GM03348 (cell line): Measurements from ENCODE around the gene TMTC2.
"Not testable (repeated sequence)": the region's sequence is repeated elsewhere in the genome, so short reads cannot be mapped to it uniquely, and the experiment has no call there.

Experiments used
- DNase-seq: peaks from one replicate; pipeline ENCODE4 v3.0.0; 2012; ENCODE audit warnings: low spot score

The TMTC2 gene

DNA sequence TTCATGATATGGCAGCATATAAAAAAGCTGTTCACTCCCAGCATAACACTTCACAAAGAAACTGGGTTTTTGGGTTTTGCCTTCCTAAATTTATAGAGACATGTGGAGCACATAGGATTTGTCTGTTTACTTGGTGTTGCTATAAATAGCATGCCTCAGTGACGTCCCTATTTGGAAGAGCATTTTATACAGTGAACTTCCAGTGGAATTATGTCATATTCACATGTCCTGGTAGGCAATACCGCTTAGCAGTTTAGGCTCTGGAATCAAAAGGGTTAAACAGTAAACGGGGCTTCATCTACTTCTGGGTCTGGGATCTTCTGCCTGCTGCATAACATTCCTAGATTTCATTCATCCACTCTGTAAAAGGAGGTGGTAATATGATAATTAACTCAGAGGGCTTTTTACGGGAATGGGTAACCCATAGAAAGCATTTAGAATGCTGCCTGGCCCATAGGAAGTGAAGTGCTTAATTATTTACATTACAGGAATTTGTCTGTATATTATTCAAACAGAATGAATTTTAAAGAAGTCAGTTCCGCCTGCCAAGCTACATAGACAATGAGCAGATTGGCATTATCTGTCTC lies 396.1 kb downstream of the TMTC2 start:
- no peak for DNase-seq

- DNase-seq = no peak
Measured at GRCh38 chr12:83083616-83084015, 396.9 kb downstream of the TMTC2 start.

DNA sequence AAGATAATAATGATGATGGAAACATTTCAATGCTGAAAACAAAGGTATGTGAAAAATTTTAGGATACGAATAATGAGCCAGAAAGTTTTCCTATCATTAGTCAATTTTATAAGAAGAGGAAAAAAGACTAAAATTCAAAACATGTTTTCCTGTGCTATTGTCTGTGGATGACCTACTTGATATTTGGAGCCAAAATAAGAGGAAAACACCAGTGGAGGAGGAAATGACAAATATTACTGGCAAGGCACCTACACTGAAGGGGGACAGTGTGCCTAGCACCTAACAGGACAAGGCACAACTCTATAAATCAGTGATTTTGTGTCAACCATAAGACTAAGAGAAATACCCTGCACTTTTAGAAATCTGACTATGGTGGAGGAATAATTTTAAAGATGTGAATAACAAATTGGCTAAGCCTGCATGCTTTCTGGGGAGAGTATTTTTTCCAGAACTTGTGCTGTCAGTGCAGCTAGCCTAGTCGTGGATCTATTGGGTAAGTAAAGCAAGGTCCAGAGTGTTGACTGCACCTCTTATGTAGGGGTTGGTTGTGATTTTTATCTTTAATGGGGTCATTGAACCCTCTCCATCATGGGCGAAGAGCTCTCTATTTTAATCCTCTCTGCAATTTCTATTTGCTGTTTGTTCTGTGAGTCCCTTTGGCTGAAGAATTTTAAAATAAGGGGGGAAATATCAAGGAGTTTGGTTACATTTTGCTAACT lies 398.0 kb downstream of the TMTC2 start:
- DNase-seq = no peak

DNA sequence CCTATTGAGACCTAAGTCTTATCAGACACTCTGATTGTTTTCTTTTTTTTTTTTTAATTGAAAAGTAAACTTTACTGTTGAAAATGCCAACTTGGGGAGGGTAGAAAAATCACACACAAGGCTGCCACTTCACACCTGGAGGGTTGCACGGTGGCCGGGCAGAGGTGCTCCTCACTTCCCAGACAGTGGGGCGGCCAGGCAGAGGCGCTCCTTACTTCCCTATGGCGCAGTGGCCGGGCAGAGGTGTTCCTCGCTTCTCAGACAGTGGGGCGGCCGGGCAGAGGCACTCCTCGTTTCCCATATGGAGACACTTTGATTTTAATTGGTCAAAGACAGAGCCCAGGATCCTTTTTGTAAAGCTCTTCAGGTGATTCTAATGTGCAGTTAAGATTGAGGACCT lies 399.3 kb downstream of the TMTC2 start:
- DNase-seq = no peak

DNA sequence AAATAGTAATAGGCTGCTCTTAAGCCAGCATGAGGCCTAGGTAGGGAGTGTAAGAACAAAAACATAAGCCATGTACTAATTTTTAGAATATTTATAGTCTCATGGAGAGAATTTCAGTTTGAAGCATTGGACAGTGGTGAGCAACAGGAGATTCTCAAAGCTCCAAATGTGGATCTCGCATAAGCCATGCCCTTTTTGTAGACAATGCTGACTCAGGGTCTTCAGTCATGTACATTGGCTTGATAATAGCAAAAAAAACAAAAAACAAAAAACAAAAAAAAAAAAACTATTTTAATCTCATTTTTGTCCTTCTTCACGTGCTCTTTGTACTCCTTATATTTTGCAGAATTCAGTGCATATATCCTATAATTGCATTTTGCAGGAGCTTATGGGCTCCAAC lies 402.9 kb downstream of the TMTC2 start:
- DNase-seq = no peak

GRCh38 chr12:83092129-83092528 lies 405.4 kb downstream of the TMTC2 start:
- DNase-seq = no peak

GRCh38 chr12:83092606-83093005 lies 405.9 kb downstream of the TMTC2 start:
- DNase-seq = no peak

- DNase-seq = no peak
Measured at GRCh38 chr12:83093426-83093825, 406.7 kb downstream of the TMTC2 start.

DNA sequence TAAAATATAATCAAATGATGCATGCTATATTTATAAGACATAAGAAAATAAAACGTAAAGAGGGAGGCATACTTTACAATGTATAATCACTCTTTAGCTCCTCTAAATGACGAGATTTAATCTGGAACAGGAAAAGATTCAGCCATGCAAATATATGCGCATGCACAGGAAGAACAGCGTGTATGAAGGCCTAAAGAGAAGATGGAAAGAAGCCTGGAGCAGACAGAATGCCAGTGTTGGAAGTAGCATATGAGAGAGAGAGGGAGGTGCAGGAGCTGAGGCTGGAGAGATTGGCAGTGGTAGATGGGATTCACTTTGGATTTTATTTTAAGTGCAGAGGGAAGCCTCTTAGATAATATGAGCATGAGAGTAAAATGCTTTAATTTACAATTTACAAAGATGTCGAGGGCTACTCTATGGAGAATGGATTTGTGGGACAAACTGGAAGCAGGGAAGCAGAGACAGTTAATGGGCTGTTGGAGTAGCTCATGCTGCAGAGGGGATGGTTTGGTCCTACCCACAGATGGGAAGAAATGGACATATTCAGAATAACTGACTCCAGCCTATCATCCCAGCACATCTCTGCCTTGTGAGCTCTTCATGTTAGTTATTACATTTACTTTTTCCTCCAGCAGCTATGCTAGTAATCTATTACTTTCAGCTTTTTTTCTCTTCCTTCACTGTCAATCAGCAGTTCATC lies 411.1 kb downstream of the TMTC2 start:
- DNase-seq = no peak

DNA sequence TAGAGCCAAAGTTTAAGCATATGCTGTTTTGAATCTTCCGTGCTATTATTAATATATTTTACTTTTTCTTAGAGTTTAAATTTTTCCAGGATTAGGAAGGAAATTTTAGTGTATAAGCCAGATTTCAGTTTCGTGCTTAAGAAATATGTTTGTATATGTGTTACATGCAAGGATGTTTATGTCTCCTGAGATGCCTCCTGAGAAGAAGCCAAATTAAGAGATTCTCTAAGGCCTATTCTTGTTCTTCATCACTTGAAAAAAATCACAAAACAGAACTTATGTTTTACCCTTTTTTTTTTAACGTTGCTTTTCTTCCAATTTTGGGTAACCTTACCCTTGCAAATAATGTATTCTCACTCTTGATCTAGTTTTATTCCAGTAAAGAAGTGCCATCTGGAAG lies 412.7 kb downstream of the TMTC2 start:
- no peak for DNase-seq

DNA sequence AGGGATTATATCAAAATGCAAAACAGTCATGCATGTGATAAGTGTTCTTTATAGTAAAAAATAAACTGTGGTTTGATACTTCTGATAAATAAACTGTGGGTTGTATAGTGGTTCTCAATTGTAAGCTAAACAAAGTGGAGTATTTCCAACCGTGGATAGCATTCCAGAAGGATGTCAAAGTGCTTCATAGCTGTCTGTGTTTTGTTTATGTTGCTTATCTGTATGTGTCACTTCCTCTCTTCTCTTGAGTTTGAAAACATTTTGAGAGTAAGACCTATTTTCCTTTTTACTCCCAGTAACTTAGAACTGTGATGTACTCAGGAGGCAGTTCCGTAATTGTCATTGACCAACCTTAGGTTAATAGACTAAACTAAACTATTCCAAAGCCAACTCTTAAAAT lies 415.8 kb downstream of the TMTC2 start:
- peak; percentile 17 for DNase-seq

DNA sequence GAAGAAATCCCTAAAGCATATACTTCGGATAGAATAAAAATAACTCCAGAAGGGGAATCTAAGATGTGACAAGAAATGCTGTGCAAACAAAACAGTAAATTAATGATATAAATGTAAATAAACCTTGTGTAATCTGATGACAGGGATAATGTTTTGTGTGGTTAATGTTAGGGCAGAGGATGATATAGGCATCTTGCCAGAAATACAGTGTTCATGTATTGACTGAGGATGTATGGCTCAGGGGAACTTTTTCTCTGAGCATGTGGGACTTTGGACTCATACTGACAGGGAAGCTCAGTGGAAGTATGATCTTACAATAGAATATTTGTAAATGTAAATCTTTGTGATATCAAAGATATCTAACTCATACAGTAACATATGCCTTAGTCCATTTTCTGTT lies 420.2 kb downstream of the TMTC2 start:
- DNase-seq = no peak

- no peak for DNase-seq
Measured at GRCh38 chr12:83110424-83110823, 423.7 kb downstream of the TMTC2 start.

DNA sequence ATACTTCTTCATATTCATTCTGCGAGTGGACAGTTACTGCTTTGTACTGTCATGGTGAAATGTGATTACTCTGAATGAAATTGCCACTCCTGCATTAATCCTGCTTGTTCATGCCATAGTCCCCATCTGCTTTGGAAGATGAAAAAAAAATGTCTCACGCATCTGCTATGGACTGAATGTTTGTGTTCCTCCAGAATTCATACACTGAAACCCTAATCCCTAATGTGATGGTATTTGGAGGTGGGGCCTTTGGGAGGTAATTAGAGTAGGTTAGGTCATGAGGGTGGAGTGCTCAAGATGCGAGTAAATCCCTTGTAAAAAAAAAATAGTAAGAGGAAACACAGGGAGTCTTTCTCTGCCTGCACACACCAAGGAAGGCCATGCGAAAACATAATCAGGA lies 427.2 kb downstream of the TMTC2 start:
- DNase-seq = no peak

DNA sequence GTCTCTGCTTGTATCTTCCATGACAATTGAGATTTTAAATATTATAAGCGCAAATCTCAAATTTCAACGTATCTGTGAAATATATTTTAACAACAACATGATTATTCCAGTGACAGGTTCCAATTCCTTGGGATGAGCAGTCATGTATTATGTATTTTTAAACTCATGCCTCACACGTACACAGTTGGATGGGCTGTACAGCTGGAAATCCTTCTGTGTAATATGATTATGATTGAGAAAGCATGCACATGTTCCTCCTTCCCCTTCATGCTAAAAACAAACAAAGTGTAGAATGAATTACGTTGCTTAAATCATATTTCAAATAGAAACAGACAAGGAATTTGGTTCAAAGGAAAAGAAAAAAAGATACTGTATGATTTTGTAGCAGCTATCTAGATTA lies 428.3 kb downstream of the TMTC2 start:
- DNase-seq = no peak

DNA sequence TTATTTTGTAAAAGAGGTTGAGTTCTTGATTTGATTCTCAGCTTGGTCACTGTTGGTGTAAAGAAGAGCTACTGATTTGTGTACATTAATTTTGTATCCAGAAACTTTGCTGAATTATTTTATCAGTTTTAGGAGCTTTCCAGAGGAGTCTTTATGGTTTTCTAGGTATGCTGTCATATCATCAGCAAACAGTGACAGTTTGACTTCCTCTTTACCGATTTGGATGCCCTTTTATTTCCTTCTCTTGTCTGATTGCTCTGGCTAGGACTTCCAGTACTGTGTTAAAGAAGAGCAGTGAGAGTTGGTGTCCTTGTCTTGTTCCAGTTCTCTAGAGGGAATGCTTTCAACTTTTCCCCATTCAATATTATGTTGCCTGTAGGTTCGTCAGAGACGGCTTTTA lies 431.2 kb downstream of the TMTC2 start:
- DNase-seq = not testable (repeated sequence)

DNA sequence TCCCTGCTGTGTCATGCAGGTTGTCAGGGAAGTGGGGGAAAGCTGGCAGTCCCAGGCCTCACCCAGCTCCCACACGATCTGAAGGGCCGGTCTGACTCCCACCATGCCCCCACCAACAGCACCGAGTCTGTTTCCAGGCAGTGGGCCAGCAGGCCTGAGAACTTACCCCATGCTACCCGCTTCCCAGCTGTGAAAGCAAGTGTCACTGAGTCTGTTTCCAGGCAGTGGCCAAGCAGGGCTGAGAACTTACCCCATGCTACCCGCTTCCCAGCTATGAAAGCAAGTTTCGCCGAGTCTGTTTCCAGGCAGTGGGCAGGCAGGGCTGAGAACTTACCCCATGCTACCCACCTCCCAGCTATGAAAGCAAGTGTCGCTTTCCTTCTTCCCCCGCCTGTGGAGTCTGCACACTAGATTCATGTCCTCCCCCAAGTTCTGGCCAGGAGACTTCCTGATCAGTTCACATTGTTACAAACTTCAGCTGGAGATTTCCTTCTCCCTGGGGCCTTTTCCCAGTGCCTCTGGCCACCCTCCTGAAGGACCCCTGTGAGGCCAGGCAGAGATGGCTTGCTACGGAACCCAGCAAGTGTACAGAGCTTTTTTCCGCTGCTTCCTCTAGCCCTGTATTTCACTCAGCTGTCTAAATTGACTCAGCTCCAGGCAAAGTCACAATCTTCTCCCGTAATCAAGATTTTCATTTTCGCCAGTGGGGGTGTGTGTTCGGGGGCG lies 435.4 kb downstream of the TMTC2 start:
- DNase-seq = no peak

- DNase-seq = peak; percentile 59
Measured at GRCh38 chr12:83122623-83122934, 435.9 kb downstream of the TMTC2 start.

GRCh38 chr12:83123039-83123438 lies 436.3 kb downstream of the TMTC2 start:
- peak; percentile 37 for DNase-seq

GRCh38 chr12:83128540-83128939 lies 441.8 kb downstream of the TMTC2 start:
- peak; percentile 13 for DNase-seq

- DNase-seq = no peak
Measured at GRCh38 chr12:83130178-83130577, 443.5 kb downstream of the TMTC2 start.

- DNase-seq = no peak
Measured at GRCh38 chr12:83132360-83132759, 445.7 kb downstream of the TMTC2 start.

DNA sequence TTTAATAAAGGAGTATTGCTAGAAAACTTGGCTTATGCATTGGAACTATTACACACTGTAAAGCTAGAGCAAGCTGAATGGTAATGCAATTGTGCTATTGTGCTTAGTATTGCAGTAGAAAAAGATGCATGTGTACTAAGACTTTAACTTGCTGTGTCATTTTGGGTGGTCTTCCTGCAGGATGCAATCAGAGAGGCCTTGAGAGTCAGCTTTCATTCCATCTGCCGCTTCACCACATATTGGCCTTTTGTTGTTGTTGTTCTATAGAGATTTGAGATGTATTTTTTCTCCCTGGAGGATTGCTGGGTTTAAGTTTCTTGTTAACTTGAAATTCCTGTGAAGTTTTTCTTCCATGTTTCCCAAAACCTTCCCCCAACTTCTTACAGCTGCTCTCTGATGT lies 449.7 kb downstream of the TMTC2 start:
- DNase-seq = no peak
